H1 (cell line): ENCODE measurements around the gene CENPV. TPM values are rescaled to one million over a fixed set of nuclear protein-coding genes. Genes with fewer than 3 reads are reported as not detected.

ENCODE experiments used
- CTCF ChIA-PET: fragments of 300-600 bp; sonication (Branson Sonifier 250); formaldehyde crosslinking; loops from one replicate; lab custom pipeline; 2021; ENCODE audit not compliant: partially characterized antibody; lab: Charles Lee
- POLR2A ChIA-PET: fragments of 300-600 bp; sonication (Branson Sonifier 250); formaldehyde crosslinking; loops from one replicate; lab custom pipeline; 2021; ENCODE audit warnings: inconsistent platforms; ENCODE audit not compliant: partially characterized antibody; lab: Charles Lee
- DNase-seq, 2 experiments: peaks; one replicate each; pipeline versions ENCODE4 v3.0.0 to v3.0.0-alpha.2; 2010 to 2022; ENCODE audit warnings: low spot score in 2 of 2, low read depth in 1 of 2, mixed read lengths in 1 of 2
- FAIRE-seq: peaks from 2 replicates; lab custom pipeline; 2011; peaks lifted over from hg19 to GRCh38; lab: Jason Lieb, UNC
- H2AFZ ChIP-seq: 2 replicates; pipeline ENCODE4 v1.8.1; 2012; ENCODE audit warnings: low read length, inconsistent platforms
- H2AK5ac ChIP-seq: 2 replicates; pipeline ENCODE4 v1.6.1; 2013; ENCODE audit warnings: low read depth, low read length
- H2BK120ac ChIP-seq: replicated peaks from 2 replicates; pipeline ENCODE3; 2013; ENCODE audit warnings: low read depth, low read length, inconsistent platforms
- H2BK12ac ChIP-seq: 2 replicates; pipeline ENCODE4 v1.6.1; 2013; ENCODE audit warnings: low read depth, low read length
- H2BK15ac ChIP-seq: 2 replicates; pipeline ENCODE4 v1.6.1; 2013; ENCODE audit warnings: low read length
- H2BK20ac ChIP-seq: 2 replicates; pipeline ENCODE4 v1.6.1; 2013; ENCODE audit warnings: low read length
- H2BK5ac ChIP-seq: 2 replicates; pipeline ENCODE4 v1.6.1; 2013; ENCODE audit warnings: low read depth, low read length
- H3K14ac ChIP-seq: 2 replicates; pipeline ENCODE4 v1.6.1; 2013; ENCODE audit warnings: inconsistent platforms; ENCODE audit not compliant: insufficient read length
- H3K18ac ChIP-seq: 2 replicates; pipeline ENCODE4 v1.6.1; 2013; ENCODE audit warnings: low read length; ENCODE audit errors: extremely low read depth
- H3K23ac ChIP-seq: 2 replicates; pipeline ENCODE4 v1.6.1; 2013; ENCODE audit warnings: inconsistent platforms; ENCODE audit not compliant: insufficient read length
- H3K23me2 ChIP-seq: 2 replicates; pipeline ENCODE4 v1.6.1; 2013; ENCODE audit warnings: low read depth, low read length
- H3K27ac ChIP-seq: 2 replicates; pipeline ENCODE4 v1.6.1; 2011; ENCODE audit warnings: low read depth, low read length, inconsistent platforms
- H3K27me3 ChIP-seq, 4 experiments: replicated peaks in 1 of 4; 1 replicate in 1 of 4; 2 replicates in 3 of 4; pipeline versions ENCODE4 v1.6.1 to v1.8.1; 2011 to 2013; ENCODE audit warnings: low read length in 3 of 4, mild to moderate bottlenecking in 3 of 4, inconsistent platforms in 2 of 4, mixed read lengths in 2 of 4, moderate library complexity in 1 of 4; ENCODE audit not compliant: control insufficient read depth in 3 of 4, insufficient read depth in 3 of 4; ENCODE audit errors: extremely low read depth in 1 of 4
- H3K36me3 ChIP-seq, 4 experiments: 2 replicates each; pipeline versions ENCODE4 v1.6.1 to v1.8.1; 2011 to 2013; ENCODE audit warnings: mild to moderate bottlenecking in 4 of 4, low read length in 3 of 4, moderate library complexity in 2 of 4, control low read depth in 1 of 4, inconsistent platforms in 1 of 4; ENCODE audit not compliant: insufficient read depth in 4 of 4, control insufficient read depth in 2 of 4
- H3K4ac ChIP-seq: replicated peaks from 2 replicates; pipeline ENCODE3; 2013; ENCODE audit warnings: low read length, low read depth, mixed read lengths, inconsistent platforms; ENCODE audit not compliant: insufficient read length
- H3K4me1 ChIP-seq, 4 experiments: replicated peaks in 1 of 4; 1 replicate in 1 of 4; 2 replicates in 3 of 4; pipeline versions ENCODE4 v1.6.1 to v1.8.1; 2011 to 2013; ENCODE audit warnings: low read length in 3 of 4, inconsistent platforms in 2 of 4, mixed read lengths in 1 of 4; ENCODE audit not compliant: insufficient read depth in 4 of 4, control insufficient read depth in 3 of 4
- H3K4me2 ChIP-seq, 2 experiments: 2 replicates each; pipeline versions ENCODE4 v1.6.1 to v1.8.1; 2011 to 2013; ENCODE audit warnings: low read depth in 2 of 2, low read length in 2 of 2, control low read depth in 1 of 2, inconsistent platforms in 1 of 2, mild to moderate bottlenecking in 1 of 2; ENCODE audit not compliant: insufficient read depth in 1 of 2
- H3K4me3 ChIP-seq, 4 experiments: fragments of 200-600, 300-600 bp in 1 of 4; sonication (generic), shearing (Covaris generic), sonication (Bioruptor Twin) in 1 of 4; 2 replicates each; pipeline versions ENCODE4 v1.5.1 to v1.8.1; 2011 to 2016; ENCODE audit warnings: low read length in 4 of 4, low read depth in 3 of 4, control low read depth in 2 of 4, inconsistent platforms in 2 of 4, mild to moderate bottlenecking in 2 of 4, mixed read lengths in 1 of 4, moderate library complexity in 1 of 4; ENCODE audit not compliant: insufficient read depth in 2 of 4; ENCODE audit errors: extremely low read depth in 1 of 4
- H3K56ac ChIP-seq: replicated peaks from 2 replicates; pipeline ENCODE3; 2013; ENCODE audit warnings: low read depth, mild to moderate bottlenecking, mixed read lengths, low read length, inconsistent platforms; ENCODE audit not compliant: insufficient read length
- H3K79me1 ChIP-seq: 2 replicates; pipeline ENCODE4 v1.6.1; 2013; ENCODE audit warnings: low read depth, low read length, control low read depth
- H3K79me2 ChIP-seq, 2 experiments: 2 replicates each; pipeline versions ENCODE4 v1.6.1 to v1.8.1; 2012 to 2013; ENCODE audit warnings: low read length in 2 of 2, mild to moderate bottlenecking in 2 of 2, inconsistent platforms in 1 of 2; ENCODE audit not compliant: insufficient read depth in 2 of 2, control insufficient read depth in 1 of 2
- H3K9ac ChIP-seq, 4 experiments: replicated peaks in 1 of 4; 1 replicate in 1 of 4; 2 replicates in 3 of 4; pipeline versions ENCODE4 v1.6.1 to v1.8.1; 2011 to 2013; ENCODE audit warnings: low read depth in 3 of 4, low read length in 3 of 4, control low read depth in 2 of 4, mild to moderate bottlenecking in 2 of 4, moderate library complexity in 2 of 4, inconsistent platforms in 1 of 4; ENCODE audit errors: extremely low read depth in 1 of 4
- H3K9me3 ChIP-seq, 2 experiments: 2 replicates each; pipeline versions ENCODE4 v1.6.1 to v1.8.1; 2012 to 2013; ENCODE audit warnings: mild to moderate bottlenecking in 2 of 2, moderate library complexity in 2 of 2, control low read depth in 1 of 2, inconsistent platforms in 1 of 2, low read depth in 1 of 2, low read length in 1 of 2, mixed read lengths in 1 of 2; ENCODE audit not compliant: insufficient read depth in 2 of 2
- H4K20me1 ChIP-seq, 2 experiments: replicated peaks in 1 of 2; 2 replicates each; pipeline versions ENCODE3 to v1.8.1; 2011 to 2013; ENCODE audit warnings: inconsistent platforms in 2 of 2, low read length in 2 of 2, mild to moderate bottlenecking in 1 of 2; ENCODE audit not compliant: insufficient read depth in 2 of 2, control insufficient read depth in 1 of 2
- H4K5ac ChIP-seq: 2 replicates; pipeline ENCODE4 v1.6.1; 2013; ENCODE audit warnings: low read length, low read depth, mixed read lengths, inconsistent platforms; ENCODE audit not compliant: insufficient read length
- H4K8ac ChIP-seq: 2 replicates; pipeline ENCODE4 v1.8.0; 2013; ENCODE audit warnings: mild to moderate bottlenecking, moderate library complexity, low read length, inconsistent platforms; ENCODE audit not compliant: insufficient read depth; ENCODE audit errors: extremely low read depth
- H4K91ac ChIP-seq: replicated peaks from 2 replicates; pipeline ENCODE3; 2013; ENCODE audit warnings: low read length, mixed read lengths, inconsistent platforms; ENCODE audit not compliant: insufficient read length
- CTCF ChIP-seq, 3 experiments: IDR thresholded peaks; 1 replicate in 2 of 3; 2 replicates in 1 of 3; pipeline versions ENCODE4 v1.5.1 to v1.6.1; 2011; ENCODE audit warnings: low read length in 3 of 3, mild to moderate bottlenecking in 3 of 3, inconsistent platforms in 2 of 3, low read depth in 1 of 3, moderate library complexity in 1 of 3; ENCODE audit not compliant: insufficient read depth in 1 of 3; ENCODE audit errors: control extremely low read depth in 1 of 3
- PHF8 ChIP-seq: fragments of 200-600 bp; sonication (generic); conservative IDR thresholded peaks from 2 replicates; pipeline ENCODE4 v1.7.1; 2012; ENCODE audit warnings: low read depth, mild to moderate bottlenecking, inconsistent platforms, low read length, moderate library complexity
- SAP30 ChIP-seq: fragments of 300-600 bp; sonication (generic); IDR thresholded peaks from 2 replicates; pipeline ENCODE4 v1.7.1; 2012; ENCODE audit warnings: low read length, moderate library complexity, mild to moderate bottlenecking, inconsistent platforms; ENCODE audit not compliant: insufficient read depth, insufficient replicate concordance
- SP1 ChIP-seq: IDR thresholded peaks from 2 replicates; pipeline ENCODE4 v1.6.1; 2011; ENCODE audit warnings: low read depth, low read length
- SP2 ChIP-seq: IDR thresholded peaks from 2 replicates; pipeline ENCODE4 v1.6.1; 2012; ENCODE audit warnings: mild to moderate bottlenecking, low read length, inconsistent platforms
- SUZ12 ChIP-seq: fragments of 200-600 bp; sonication (generic); IDR thresholded peaks from 2 replicates; pipeline ENCODE4 v1.6.1; 2012; ENCODE audit warnings: mild to moderate bottlenecking, inconsistent platforms, low read length, moderate library complexity, mixed read lengths
- WGBS, 2 experiments: shearing (Covaris generic) in 1 of 2; methylation state at CpG; one replicate each; pipeline versions ENCODE4 v1.1.6 to v1.1.7; 2013 to 2015; ENCODE audit warnings: low lambda C conversion rate in 2 of 2, mixed read lengths in 2 of 2, inconsistent platforms in 1 of 2, low coverage in 1 of 2, missing lambda C conversion rate in 1 of 2; ENCODE audit not compliant: insufficient replicate concordance in 2 of 2, insufficient coverage in 1 of 2, insufficient read length in 1 of 2; ENCODE audit errors: extremely low coverage in 1 of 2, missing lambda C conversion rate in 1 of 2; 5-methylcytosine and 5-hydroxymethylcytosine counted together
- polyA plus RNA-seq, 7 experiments: library from polyadenylated mRNA; depleted of rRNA in 3 of 7; stranded (reverse) in 5 of 7; unstranded in 2 of 7; fragments of >200 nt in 5 of 7; fragments of 200-250 nt in 2 of 7; gene quantifications; 1 replicate in 5 of 7; 2 replicates in 1 of 7; 4 replicates in 1 of 7; pipeline versions ENCODE4 v1.2.1 to v1.2.3, GENCODE V29; 2011 to 2013; ENCODE audit warnings: missing spikeins in 2 of 7, mixed read lengths in 2 of 7
- total RNA-seq: library from RNA; stranded (reverse); fragmentation: NEBNext Ultra II Directional; extraction: Animal tissue kit (Norgen Biotek cat#: 25700); gene quantifications from 2 replicates; pipeline ENCODE4 v1.2.1, GENCODE V29; 2021

The CENPV gene
- total and polyA plus RNA-seq, 2 of the 8 experiments (the other 6 are each of a cell fraction or from before 2014, with no cell fraction given) = 249 to 260 TPM

GRCh38 chr17:16374146-16374938, 21.1 kb upstream of the CENPV start:
- Histone ChIP-seq H3K18ac (no peak overlapping the region), H2AFZ (no peak overlapping the region), H2BK12ac (no peak overlapping the region), H2BK5ac (no peak overlapping the region), H4K91ac (no peak overlapping the region), H3K4me1 (no peaks in the 10 kb centered on the region; a peak in 3 of 7 replicates), H2BK20ac (no peak overlapping the region), H3K23me2 (no peaks in the 10 kb centered on the region), H3K4me3 (no peak overlapping the region), H3K4ac (no peak overlapping the region), H3K4me2 (no peak overlapping the region), H3K9ac (no peak overlapping the region), H3K23ac (no peak overlapping the region), H4K5ac (no peak overlapping the region), H2BK15ac (no peak overlapping the region), H3K27ac (no peak overlapping the region), H2AK5ac (no peak overlapping the region), H2BK120ac (no peak overlapping the region), H4K8ac (no peak overlapping the region), H3K56ac (no peak overlapping the region), H4K20me1 (no peaks in the 10 kb centered on the region), H3K14ac (no peak overlapping the region), H3K79me2 (no peaks in the 10 kb centered on the region), H3K9me3 (no peaks in the 10 kb centered on the region), H3K79me1 (no peaks in the 10 kb centered on the region), H3K36me3 (no peaks in the 10 kb centered on the region), H3K27me3 (no peaks in the 10 kb centered on the region)
- FAIRE-seq = no peak
- DNase-seq = no peak
- ChIA-PET POLR2A (interaction anchor here (1.4 to 2.3 kb wide), 2 partner anchors 9 to 64 kb away, joined by 3 to 6 read pairs; no protein-coding TSS in a partner anchor), CTCF (interaction anchor here (1.5 to 6.6 kb wide), 2 partner anchors 10 to 41 kb away, joined by 4 to 51 read pairs; partner anchors contain the start of gene TRPV2)
- 89% methylated on average over 16 of the region's 16 CpGs; no CpG with 5 or more reads in 1 of the 2 experiments for WGBS, 2 experiments
- TF ChIP-seq SAP30 = no peak
- no peak for TF ChIP-seq SP1
- no peak for TF ChIP-seq PHF8
- no peak for TF ChIP-seq SUZ12
- TF ChIP-seq SP2 = no peak
- TF ChIP-seq CTCF (IDR thresholded peaks at IDR 0.05; ENCODE audit: control extremely low read depth in 1 of 3, insufficient read depth in 1 of 3, low read depth in 1 of 3, low read length in 3 of 3) = no peak
